IMR-90 (cell line): ENCODE data around the gene FAM162A. TPM values are rescaled to one million over a fixed set of nuclear protein-coding genes. Genes with fewer than 3 reads are reported as not detected.

Source experiments
- ATAC-seq: fragments of 200-7000 bp; cut with Tn5 transposase; 2 replicates; pipeline ENCODE4 v1.9.1; 2020; ENCODE audit warnings: low read depth, mild to moderate bottlenecking, moderate library complexity
- BruUV-seq: library from RNA; stranded (reverse); fragments of 400-500 nt; replicated peaks from 2 replicates; lab custom pipeline; 2021; lab: Mats Ljungman, UMichigan
- CTCF ChIA-PET: fragments of 300-600 bp; formaldehyde crosslinking; extraction: SDS; loops from one replicate; lab custom pipeline; 2021; ENCODE audit warnings: antibody characterized with exemption; lab: Yijun Ruan, JAX
- POLR2A ChIA-PET: fragments of 300-600 bp; sonication (Branson Sonifier 250); formaldehyde crosslinking; loops from one replicate; lab custom pipeline; 2022; ENCODE audit warnings: antibody characterized with exemption; ENCODE audit not compliant: unreplicated experiment; lab: Charles Lee
- DNase-seq: peaks from one replicate; pipeline ENCODE4 v3.0.0; 2013
- H2AFZ ChIP-seq: replicated peaks from 2 replicates; pipeline ENCODE3; 2013; ENCODE audit warnings: low read length, mild to moderate bottlenecking; ENCODE audit not compliant: poor library complexity
- H2AK5ac ChIP-seq: 2 replicates; pipeline ENCODE4 v1.6.1; 2013; ENCODE audit warnings: low read depth, low read length, inconsistent platforms
- H2AK9ac ChIP-seq: replicated peaks from 2 replicates; pipeline ENCODE3; 2013; ENCODE audit warnings: mild to moderate bottlenecking, low read depth, low read length, moderate library complexity; ENCODE audit not compliant: poor library complexity
- H2BK120ac ChIP-seq: 2 replicates; pipeline ENCODE4 v1.6.1; 2013; ENCODE audit warnings: low read depth, low read length, inconsistent platforms
- H2BK15ac ChIP-seq: 3 replicates; pipeline ENCODE4 v1.6.1; 2013; ENCODE audit warnings: low read depth, low read length, inconsistent platforms
- H2BK20ac ChIP-seq: 2 replicates; pipeline ENCODE4 v1.6.1; 2013; ENCODE audit warnings: low read depth, mild to moderate bottlenecking, inconsistent platforms, low read length, moderate library complexity
- H2BK5ac ChIP-seq: 2 replicates; pipeline ENCODE4 v1.6.1; 2013; ENCODE audit warnings: mild to moderate bottlenecking, low read depth, low read length, inconsistent platforms; ENCODE audit not compliant: poor library complexity, severe bottlenecking
- H3K14ac ChIP-seq: replicated peaks from 2 replicates; pipeline ENCODE4 v1.6.1; 2013; ENCODE audit warnings: low read depth, low read length, inconsistent platforms
- H3K18ac ChIP-seq: 2 replicates; pipeline ENCODE4 v1.6.1; 2013; ENCODE audit warnings: low read depth, low read length, control low read depth
- H3K23ac ChIP-seq: 2 replicates; pipeline ENCODE4 v1.6.1; 2013; ENCODE audit warnings: low read depth, low read length, inconsistent platforms
- H3K27ac ChIP-seq: 2 replicates; pipeline ENCODE4 v1.5.1; 2013; ENCODE audit warnings: mild to moderate bottlenecking, control low read depth, low read length; ENCODE audit not compliant: insufficient read depth
- H3K27me3 ChIP-seq: 2 replicates; pipeline ENCODE4 v1.6.1; 2013; ENCODE audit warnings: low read length; ENCODE audit not compliant: control insufficient read depth, insufficient read depth
- H3K36me3 ChIP-seq: 2 replicates; pipeline ENCODE4 v1.6.1; 2013; ENCODE audit warnings: low read length, mixed read lengths; ENCODE audit not compliant: control insufficient read depth, insufficient read depth
- H3K4ac ChIP-seq: 2 replicates; pipeline ENCODE4 v1.6.1; 2013; ENCODE audit warnings: low read depth, low read length, inconsistent platforms
- H3K4me1 ChIP-seq: 2 replicates; pipeline ENCODE4 v1.6.1; 2013; ENCODE audit warnings: low read length, mixed read lengths; ENCODE audit not compliant: control insufficient read depth, insufficient read depth
- H3K4me2 ChIP-seq: 2 replicates; pipeline ENCODE4 v1.6.1; 2013; ENCODE audit warnings: low read depth, mild to moderate bottlenecking, control low read depth, low read length, moderate library complexity
- H3K4me3 ChIP-seq: 2 replicates; pipeline ENCODE4 v1.5.1; 2013; ENCODE audit warnings: low read depth, mild to moderate bottlenecking, control low read depth, low read length, moderate library complexity; ENCODE audit not compliant: insufficient read depth
- H3K56ac ChIP-seq: 2 replicates; pipeline ENCODE4 v1.6.1; 2013; ENCODE audit warnings: low read length, inconsistent platforms; ENCODE audit not compliant: insufficient read depth; ENCODE audit errors: extremely low read depth
- H3K79me1 ChIP-seq, 2 experiments: 2 replicates each; pipeline ENCODE4 v1.6.1; 2013; ENCODE audit warnings: low read length in 2 of 2, inconsistent platforms in 1 of 2, low read depth in 1 of 2
- H3K9ac ChIP-seq: 2 replicates; pipeline ENCODE4 v1.6.1; 2013; ENCODE audit warnings: low read depth, low read length, control low read depth
- H3K9me1 ChIP-seq: 2 replicates; pipeline ENCODE4 v1.6.1; 2013; ENCODE audit warnings: low read length, inconsistent platforms; ENCODE audit not compliant: insufficient read depth
- H3K9me3 ChIP-seq: 2 replicates; pipeline ENCODE4 v1.6.1; 2013; ENCODE audit warnings: low read length; ENCODE audit not compliant: control insufficient read depth, insufficient read depth
- H4K20me1 ChIP-seq: 2 replicates; pipeline ENCODE4 v1.6.1; 2013; ENCODE audit warnings: low read length, inconsistent platforms; ENCODE audit not compliant: insufficient read depth
- H4K5ac ChIP-seq: 2 replicates; pipeline ENCODE4 v1.6.1; 2013; ENCODE audit warnings: mild to moderate bottlenecking, low read depth, low read length, control low read depth
- H4K8ac ChIP-seq, 2 experiments: 2 replicates each; pipeline ENCODE4 v1.6.1; 2013; ENCODE audit warnings: low read depth in 2 of 2, low read length in 2 of 2, control low read depth in 1 of 2, inconsistent platforms in 1 of 2
- H4K91ac ChIP-seq: 2 replicates; pipeline ENCODE4 v1.6.1; 2013; ENCODE audit warnings: low read depth, low read length, inconsistent platforms; ENCODE audit not compliant: insufficient read depth
- BHLHE40 ChIP-seq: fragments of 150-350 bp; IDR thresholded peaks from 2 replicates; pipeline ENCODE4 v1.6.1; 2016; ENCODE audit warnings: mild to moderate bottlenecking, low read depth, low read length
- CHD1 ChIP-seq: IDR thresholded peaks from 2 replicates; pipeline ENCODE4 v1.6.1; 2012; ENCODE audit warnings: low read depth, low read length, improper control_type of control experiment
- CTCF ChIP-seq: conservative IDR thresholded peaks from 2 replicates; pipeline ENCODE4 v1.5.1; 2012; ENCODE audit warnings: mild to moderate bottlenecking, low read depth, low read length, improper control_type of control experiment
- ELK1 ChIP-seq: fragments of 150-350 bp; IDR thresholded peaks from 2 replicates; pipeline ENCODE4 v1.6.1; 2016; ENCODE audit warnings: low read depth, mild to moderate bottlenecking, low read length, moderate library complexity, borderline replicate concordance
- FOS ChIP-seq: fragments of 150-350 bp; IDR thresholded peaks from 2 replicates; pipeline ENCODE4 v1.6.1; 2016; ENCODE audit warnings: low read depth, low read length
- MAFK ChIP-seq: IDR thresholded peaks from 2 replicates; pipeline ENCODE4 v1.6.1; 2012; ENCODE audit warnings: low read depth, low read length, improper control_type of control experiment
- MAZ ChIP-seq: IDR thresholded peaks from 2 replicates; pipeline ENCODE4 v1.6.1; 2012; ENCODE audit warnings: low read depth, mild to moderate bottlenecking, low read length, improper control_type of control experiment, moderate library complexity, borderline replicate concordance
- NFE2L2 ChIP-seq: fragments of 150-350 bp; IDR thresholded peaks from 2 replicates; pipeline ENCODE4 v1.6.1; 2016; ENCODE audit warnings: low read depth, mild to moderate bottlenecking, low read length
- POLR2A ChIP-seq: IDR thresholded peaks from 2 replicates; pipeline ENCODE4 v1.6.1; 2012; ENCODE audit warnings: mild to moderate bottlenecking, low read depth, low read length
- RAD21 ChIP-seq: IDR thresholded peaks from 2 replicates; pipeline ENCODE4 v1.6.1; 2012; ENCODE audit warnings: low read length, improper control_type of control experiment
- RCOR1 ChIP-seq: IDR thresholded peaks from 2 replicates; pipeline ENCODE4 v1.6.1; 2012; ENCODE audit warnings: mild to moderate bottlenecking, low read length, improper control_type of control experiment; ENCODE audit not compliant: insufficient replicate concordance
- RFX5 ChIP-seq: IDR thresholded peaks from 2 replicates; pipeline ENCODE4 v1.8.0; 2012; ENCODE audit warnings: low read depth, mild to moderate bottlenecking, low read length, moderate library complexity
- SMC3 ChIP-seq: fragments of 150-350 bp; IDR thresholded peaks from 2 replicates; pipeline ENCODE4 v1.6.1; 2016; ENCODE audit warnings: low read depth, mild to moderate bottlenecking, antibody characterized with exemption, low read length, moderate library complexity
- WGBS, 2 experiments: methylation state at CpG; one replicate each; pipeline versions ENCODE4 v1.1.5 to v1.1.7; 2013; ENCODE audit warnings: missing lambda C conversion rate in 2 of 2; ENCODE audit not compliant: insufficient read length in 1 of 2; ENCODE audit errors: extremely low coverage in 2 of 2; 5-methylcytosine and 5-hydroxymethylcytosine counted together
- dilution Hi-C: fragments of 300-500 bp; cut with HindIII; formaldehyde crosslinking; loops from one replicate; pipeline ENCODE4 v1.14.3; 2018; ENCODE audit warnings: low sequenced_read_pairs; ENCODE audit not compliant: unreplicated experiment
- in situ Hi-C: fragments of 300-500 bp; cut with MboI; formaldehyde crosslinking; loops from 3 replicates; pipeline ENCODE4 v1.14.3; 2019; ENCODE audit warnings: low sequenced_read_pairs, inconsistent platforms, mixed read lengths
- intact Hi-C: fragments of 100-400 bp; cut with micrococcal nuclease; formaldehyde crosslinking; loops from 2 replicates; pipeline ENCODE4 v1.10.0; 2022
- polyA plus RNA-seq, 3 experiments: library from polyadenylated mRNA; depleted of rRNA; stranded (reverse); fragments of >200 nt; gene quantifications; 2 replicates each; pipeline ENCODE4 v1.2.3, GENCODE V29; 2012; ENCODE audit warnings: low replicate concordance in 1 of 3
- total RNA-seq: library from RNA; depleted of rRNA; stranded (reverse); fragments of >200 nt; gene quantifications from 2 replicates; pipeline ENCODE4 v1.2.3, GENCODE V29; 2012
- TF ChIP-seq, protein P1 (sequence below): fragments of 150-350 bp; IDR thresholded peaks from 2 replicates; pipeline ENCODE4 v1.6.1; 2017; ENCODE audit warnings: mild to moderate bottlenecking, antibody characterized with exemption, low read length, low read depth

The FAM162A gene
- total and polyA plus RNA-seq, 2 of the 4 experiments (the other 2 are of a cell fraction) = 33.9 to 66.8 TPM

DNA sequence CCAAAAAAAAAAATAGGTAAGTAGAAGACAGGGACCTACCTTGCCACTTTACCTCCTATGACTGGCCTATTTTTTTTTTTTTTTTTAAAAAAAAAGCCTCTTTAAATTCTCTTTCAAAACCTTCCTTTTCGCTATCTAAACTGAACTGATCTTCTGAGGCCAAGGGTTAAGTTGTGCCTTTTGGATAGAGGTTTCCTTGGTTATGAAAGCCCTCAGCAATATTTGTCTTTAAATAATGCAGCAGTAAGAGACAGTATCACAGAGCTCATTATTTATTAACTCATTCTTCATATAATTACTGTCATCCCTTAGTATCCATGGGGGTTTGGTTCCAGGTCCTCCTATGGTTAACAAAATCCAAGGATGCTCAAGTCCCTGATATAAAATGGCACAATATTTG, 9.9 kb upstream of the FAM162A start:
- CTCF ChIA-PET = no interaction called here
- no peak overlapping the region for H4K5ac ChIP-seq
- H3K56ac ChIP-seq = no peak overlapping the region
- no peaks in the 10 kb centered on the region; the same call in 1 of the 2 replicates for H3K9me1 ChIP-seq
- no peaks in the 10 kb centered on the region for H3K27me3 ChIP-seq
- no peak overlapping the region for H4K91ac ChIP-seq
- BruUV-seq = no TSS peak
- no peak overlapping the region for H2BK120ac ChIP-seq
- H2BK15ac ChIP-seq = no peak overlapping the region
- no peaks in the 10 kb centered on the region for H3K9me3 ChIP-seq
- H4K8ac ChIP-seq = no peak overlapping the region
- no peak overlapping the region for H3K4me3 ChIP-seq
- H3K14ac ChIP-seq = no peak overlapping the region
- no peak overlapping the region for H2BK5ac ChIP-seq
- no peak overlapping the region for H2AK5ac ChIP-seq
- no CpG with 5 or more reads among the region's 1 CpG for whole genome bisulfite sequencing, 2 experiments
- H3K9ac ChIP-seq = no peak overlapping the region
- H4K20me1 ChIP-seq = 0 out of 2 replicates have a peak, but pooled peaks cover 4% of the 10 kb centered on the region
- H3K4ac ChIP-seq = no peak overlapping the region
- H2BK20ac ChIP-seq = no peak overlapping the region
- no peak overlapping the region for H2AK9ac ChIP-seq
- H3K27ac ChIP-seq = no peak overlapping the region
- H3K79me1 ChIP-seq = peaks cover 24 to 25% of the 10 kb centered on the region in 2 experiments
- intact Hi-C loops = no loop called here
- ATAC-seq (no peak), DNase-seq (no peak)
- no peak overlapping the region for H2AFZ ChIP-seq
- no peak overlapping the region for H3K18ac ChIP-seq
- H3K36me3 ChIP-seq = peaks cover 4% of the 10 kb centered on the region
- in situ Hi-C loops = no loop called here
- dilution Hi-C loops = no loop called here
- TF ChIP-seq BHLHE40 = no peak
- no peak for TF ChIP-seq SMC3
- no peak for TF ChIP-seq CHD1
- TF ChIP-seq MAFK = no peak
- TF ChIP-seq, protein P1, sequence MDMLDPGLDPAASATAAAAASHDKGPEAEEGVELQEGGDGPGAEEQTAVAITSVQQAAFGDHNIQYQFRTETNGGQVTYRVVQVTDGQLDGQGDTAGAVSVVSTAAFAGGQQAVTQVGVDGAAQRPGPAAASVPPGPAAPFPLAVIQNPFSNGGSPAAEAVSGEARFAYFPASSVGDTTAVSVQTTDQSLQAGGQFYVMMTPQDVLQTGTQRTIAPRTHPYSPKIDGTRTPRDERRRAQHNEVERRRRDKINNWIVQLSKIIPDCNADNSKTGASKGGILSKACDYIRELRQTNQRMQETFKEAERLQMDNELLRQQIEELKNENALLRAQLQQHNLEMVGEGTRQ = no peak
- TF ChIP-seq RAD21 = no peak
- TF ChIP-seq CTCF = no peak
- TF ChIP-seq RCOR1 = no peak
- no peak for TF ChIP-seq MAZ
- TF ChIP-seq ELK1 = no peak
- TF ChIP-seq RFX5 = no peak
- no peak for TF ChIP-seq POLR2A
- TF ChIP-seq FOS = no peak
- TF ChIP-seq NFE2L2 = no peak
- H3K4me1 ChIP-seq = no peaks in the 10 kb centered on the region
- POLR2A ChIA-PET = no interaction called here
- no peak overlapping the region for H3K23ac ChIP-seq
- no peak overlapping the region for H3K4me2 ChIP-seq
